MV-4-11 (cell line): ENCODE data around the gene UBXN4.
"Not testable (repeated sequence)": the region's sequence is repeated elsewhere in the genome, so short reads cannot be mapped to it uniquely, and the experiment has no call there.

Experiments used
- DNase-seq: peaks from one replicate; lab custom pipeline; 2025; lab: John Stamatoyannopoulos, UW

Gene UBXN4

DNA sequence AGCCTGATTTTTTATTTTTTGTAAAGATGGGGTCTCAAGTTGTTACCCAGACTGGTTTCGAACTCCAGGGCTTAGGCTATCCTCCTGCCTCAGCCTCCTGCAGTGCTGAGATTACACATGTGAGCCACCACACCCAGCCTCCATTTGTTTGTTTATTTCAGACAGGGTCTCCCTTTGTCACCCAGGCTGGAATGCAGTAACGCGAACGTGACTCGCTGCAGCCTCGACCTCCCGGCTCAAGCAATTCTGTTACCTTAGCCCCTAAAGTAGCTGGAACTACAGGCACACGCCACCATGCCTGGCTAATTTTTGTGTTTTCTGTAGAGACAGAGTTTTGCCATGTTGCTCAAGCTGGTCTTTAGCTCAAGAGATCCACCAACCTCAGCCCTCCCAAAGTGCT, 27.2 kb downstream of the UBXN4 start:
- no peak for DNase-seq

DNA sequence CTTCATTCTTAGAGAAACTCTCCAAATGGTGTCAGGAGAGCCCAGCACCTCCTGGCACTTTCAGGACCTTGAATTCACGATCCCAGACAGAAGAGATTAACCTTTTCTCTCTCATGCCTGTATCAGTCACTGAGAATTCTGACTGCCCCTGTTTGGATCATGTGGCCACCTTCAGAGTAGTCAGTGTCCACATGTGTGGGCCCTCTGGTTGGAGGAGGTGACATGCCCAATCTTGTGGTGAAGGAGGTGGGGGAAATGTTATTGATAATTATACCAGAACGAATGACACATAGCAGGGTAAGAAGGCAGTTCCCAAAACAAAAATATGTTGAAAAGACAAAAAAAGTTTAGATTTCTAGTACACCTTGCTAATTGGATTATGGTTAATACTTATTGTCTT, 31.7 kb downstream of the UBXN4 start:
- DNase-seq, result no peak

- DNase-seq, result peak; percentile 55
Measured at GRCh38 chr2:135773917-135774316, 32.3 kb downstream of the UBXN4 start.

DNA sequence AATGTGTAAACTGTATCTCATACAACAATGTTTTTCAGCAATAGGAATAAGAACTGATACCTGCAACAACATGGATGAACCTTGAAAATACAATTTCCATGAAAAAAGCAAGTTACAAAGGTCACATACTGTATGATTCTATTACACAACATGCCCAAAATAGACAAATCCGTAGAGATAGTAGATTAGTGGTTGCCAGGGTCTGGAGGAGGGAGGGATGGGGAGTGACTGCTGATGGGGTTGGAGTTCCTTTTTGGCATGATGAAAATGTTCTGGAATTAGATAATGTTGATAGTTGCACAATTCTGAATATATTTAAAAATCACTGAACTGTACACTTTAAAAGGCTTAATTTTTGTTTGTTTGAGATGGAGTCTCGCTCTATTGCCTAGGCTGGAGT, 33.8 kb downstream of the UBXN4 start:
- no peak for DNase-seq

GRCh38 chr2:135776367-135776766, 34.7 kb downstream of the UBXN4 start:
- DNase-seq, result no peak

DNA sequence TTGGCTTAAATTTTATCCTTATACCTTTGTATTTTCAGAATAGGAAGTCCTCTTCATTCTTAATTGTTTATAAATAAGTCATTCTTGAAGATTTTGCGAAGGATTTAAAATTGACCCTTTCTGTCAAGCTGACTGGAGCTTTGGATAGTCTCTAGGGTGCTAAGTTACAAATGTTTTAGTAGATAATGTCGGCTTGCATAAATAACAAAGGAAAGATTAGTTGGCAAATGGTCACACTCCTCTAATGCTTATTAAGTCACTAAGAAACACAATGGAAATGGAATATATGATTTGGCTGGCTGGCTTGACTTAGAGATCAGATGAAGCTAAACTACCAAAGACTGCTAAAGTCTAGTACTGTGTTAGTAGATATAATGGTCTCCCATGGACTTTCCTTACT, 40.6 kb downstream of the UBXN4 start:
- DNase-seq, result no peak

GRCh38 chr2:135783439-135783838, 41.8 kb downstream of the UBXN4 start:
- no peak for DNase-seq

DNA sequence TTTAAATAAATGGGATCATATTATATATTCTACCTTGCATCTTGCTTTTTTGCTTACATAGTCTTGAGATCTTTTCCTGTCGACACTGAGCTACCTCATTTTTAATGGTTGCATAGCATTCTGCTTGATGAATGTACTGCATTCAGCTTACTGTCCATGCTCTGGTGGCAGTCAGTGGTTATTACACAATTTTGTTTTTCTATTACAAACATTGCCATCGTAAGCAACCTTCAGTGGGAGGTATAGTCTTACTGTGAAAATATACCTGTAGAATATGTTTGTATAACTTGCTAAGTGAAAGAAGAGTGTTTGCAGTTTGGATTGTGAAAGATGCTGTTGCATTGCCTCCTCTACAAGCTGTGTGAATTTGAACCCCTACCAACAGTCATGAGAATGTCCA, 43.4 kb downstream of the UBXN4 start:
- DNase-seq, result peak; percentile 7

DNA sequence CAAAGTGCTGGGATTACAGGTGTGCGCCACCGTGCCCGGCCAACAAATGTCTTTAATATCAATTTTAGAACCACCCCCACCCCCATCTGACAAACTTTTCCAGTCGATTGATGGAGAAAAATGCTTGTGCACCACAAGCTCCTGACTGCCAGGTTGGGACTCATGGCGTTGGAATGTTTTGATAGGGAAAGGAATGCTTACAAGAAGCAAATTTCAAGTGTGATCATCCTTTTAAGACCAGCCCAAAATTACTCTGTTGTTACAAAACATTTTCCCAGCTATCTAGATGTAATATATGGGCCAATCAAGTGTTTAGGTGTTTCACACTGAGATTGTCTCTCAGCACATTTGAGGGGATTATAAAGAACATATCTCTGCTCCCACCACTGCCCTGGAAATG, 45.2 kb downstream of the UBXN4 start:
- no peak for DNase-seq

GRCh38 chr2:135790423-135790822, 48.8 kb downstream of the UBXN4 start:
- DNase-seq, result no peak

GRCh38 chr2:135791418-135792190, 49.9 kb downstream of the UBXN4 start:
- no peak for DNase-seq

DNA sequence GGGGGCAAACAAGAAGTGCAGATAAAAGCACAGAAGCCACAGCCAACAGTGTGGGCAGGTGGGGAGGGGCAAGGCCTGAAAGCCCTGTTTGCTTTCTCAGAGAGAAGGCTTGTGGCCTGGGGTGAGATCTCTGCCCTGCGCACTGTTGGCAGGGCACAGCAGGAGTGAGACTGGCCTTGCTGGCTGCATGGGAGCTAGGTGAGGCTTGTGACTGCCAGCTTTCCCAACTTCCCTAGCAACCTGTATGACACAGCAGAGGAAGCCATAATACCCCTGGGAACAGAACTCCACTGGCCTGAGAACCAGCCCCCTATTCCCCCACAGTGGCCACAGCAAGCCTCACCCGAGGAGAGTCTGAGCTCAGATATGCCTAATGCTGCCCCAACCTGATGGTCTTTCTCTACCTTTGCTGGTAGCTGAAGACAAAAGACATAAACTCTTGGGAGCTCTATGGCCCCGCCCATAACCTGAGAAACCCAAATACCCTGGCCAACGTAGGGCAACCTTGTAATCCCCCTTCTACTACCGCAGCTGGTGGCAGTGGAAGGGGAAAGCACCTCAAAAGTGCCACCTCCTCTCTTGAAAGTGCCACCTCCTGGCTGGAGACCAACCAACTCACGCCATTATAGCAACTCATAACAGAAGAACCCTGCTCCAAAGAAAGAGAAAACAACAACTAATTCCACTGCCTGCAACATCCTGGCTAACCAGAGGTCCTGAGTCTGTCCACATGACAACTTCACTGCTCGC, 50.9 kb downstream of the UBXN4 start:
- no peak for DNase-seq

- peak; percentile 48 for DNase-seq
Measured at GRCh38 chr2:135795641-135796040, 54.0 kb downstream of the UBXN4 start.

GRCh38 chr2:135796606-135797005, 55.0 kb downstream of the UBXN4 start:
- DNase-seq, result no peak

DNA sequence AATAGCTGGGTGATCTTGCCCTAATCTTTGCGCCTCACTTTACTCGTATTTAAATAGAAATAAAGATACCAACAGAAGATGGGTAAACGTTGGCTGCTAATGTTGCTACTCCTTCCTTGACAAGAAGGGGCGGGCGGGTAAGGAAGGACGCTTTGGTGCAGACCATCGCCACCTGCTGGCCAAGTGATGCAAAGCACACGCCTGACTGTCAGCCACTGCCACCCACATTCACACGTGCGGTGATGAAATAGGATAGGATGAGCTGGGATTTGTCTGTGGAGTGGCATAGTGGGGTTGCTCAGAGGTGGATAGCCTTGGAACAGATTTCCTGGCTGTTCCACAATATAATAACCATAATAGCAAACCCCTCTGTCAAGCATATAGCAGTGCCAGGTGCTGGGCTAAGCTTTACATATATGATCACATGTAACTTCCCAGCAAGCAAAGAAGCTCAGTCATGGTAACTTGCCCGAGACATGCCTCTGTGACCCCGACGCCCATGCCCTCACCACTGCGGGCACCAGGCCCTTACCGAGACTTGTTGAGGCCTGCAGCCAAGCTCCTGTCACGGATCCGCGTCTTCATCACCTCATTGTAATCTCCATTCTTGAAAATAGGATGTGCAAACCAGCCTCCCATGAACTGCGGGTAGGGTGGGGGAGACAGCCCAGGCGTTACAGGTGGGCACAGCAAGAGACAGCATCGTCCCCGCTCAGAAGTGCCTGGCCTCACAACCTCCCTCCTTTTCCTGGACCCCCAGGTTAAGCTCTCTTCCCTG, 56.0 kb downstream of the UBXN4 start:
- peak; percentile 78 for DNase-seq

DNA sequence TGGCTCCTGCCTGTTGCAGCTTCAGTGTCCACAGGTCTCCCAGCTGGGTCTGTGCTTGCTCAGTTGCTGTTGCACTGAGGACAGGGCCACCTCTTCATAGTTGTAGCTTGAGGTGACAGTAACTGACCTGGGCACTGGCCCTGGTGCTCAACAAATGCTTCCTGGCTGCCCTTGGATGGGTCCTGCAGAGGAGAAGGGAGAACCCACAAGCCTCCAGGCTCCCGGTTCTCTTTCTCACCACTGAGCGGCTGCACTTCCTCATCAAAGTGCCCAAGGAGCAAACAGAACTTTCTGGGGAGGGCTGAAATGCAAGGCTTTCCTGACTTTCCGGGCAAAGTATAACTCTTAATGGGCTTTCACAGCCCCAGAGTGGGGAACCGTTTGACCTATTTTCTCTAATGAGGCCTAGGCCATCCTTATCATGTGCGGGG, 56.6 kb downstream of the UBXN4 start:
- DNase-seq, result peak; percentile 54

DNA sequence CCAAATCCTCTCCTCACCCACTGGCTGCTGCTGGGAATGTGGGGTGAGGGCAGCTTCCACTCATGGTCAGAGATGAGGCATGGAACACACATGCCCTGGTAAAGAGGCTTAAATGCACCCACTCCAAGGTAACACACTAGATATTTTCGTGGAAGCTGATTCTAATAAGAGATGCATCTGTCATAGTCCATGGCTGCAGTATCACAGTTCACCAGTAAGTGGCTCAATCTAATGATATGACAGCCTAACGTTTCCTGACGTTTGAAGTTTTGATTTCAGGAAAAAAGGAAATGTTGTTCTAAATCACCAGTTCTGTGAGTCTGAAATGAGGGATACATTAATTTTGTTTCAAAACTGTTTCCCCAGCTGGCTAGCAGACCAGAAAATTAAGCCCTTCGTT, 57.1 kb downstream of the UBXN4 start:
- no peak for DNase-seq

DNA sequence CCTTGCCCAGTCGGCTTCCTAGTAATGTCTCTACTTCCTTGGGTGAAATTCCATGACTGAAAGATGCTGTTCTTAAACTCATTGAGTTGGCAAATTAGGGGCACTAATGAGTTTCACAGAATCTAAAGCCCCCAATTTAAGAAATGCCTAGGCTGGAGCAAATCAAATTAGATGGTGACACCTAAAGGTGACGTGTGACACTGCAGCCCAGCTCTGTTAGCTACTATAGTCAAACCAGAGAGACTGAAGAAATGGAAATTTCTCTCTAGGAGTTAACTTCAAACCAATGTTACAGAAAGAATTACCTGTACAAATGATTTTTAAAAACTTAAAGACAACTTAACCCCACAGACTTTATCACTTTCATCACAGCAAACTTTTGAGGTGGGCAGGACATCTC, 58.1 kb downstream of the UBXN4 start:
- no peak for DNase-seq

DNA sequence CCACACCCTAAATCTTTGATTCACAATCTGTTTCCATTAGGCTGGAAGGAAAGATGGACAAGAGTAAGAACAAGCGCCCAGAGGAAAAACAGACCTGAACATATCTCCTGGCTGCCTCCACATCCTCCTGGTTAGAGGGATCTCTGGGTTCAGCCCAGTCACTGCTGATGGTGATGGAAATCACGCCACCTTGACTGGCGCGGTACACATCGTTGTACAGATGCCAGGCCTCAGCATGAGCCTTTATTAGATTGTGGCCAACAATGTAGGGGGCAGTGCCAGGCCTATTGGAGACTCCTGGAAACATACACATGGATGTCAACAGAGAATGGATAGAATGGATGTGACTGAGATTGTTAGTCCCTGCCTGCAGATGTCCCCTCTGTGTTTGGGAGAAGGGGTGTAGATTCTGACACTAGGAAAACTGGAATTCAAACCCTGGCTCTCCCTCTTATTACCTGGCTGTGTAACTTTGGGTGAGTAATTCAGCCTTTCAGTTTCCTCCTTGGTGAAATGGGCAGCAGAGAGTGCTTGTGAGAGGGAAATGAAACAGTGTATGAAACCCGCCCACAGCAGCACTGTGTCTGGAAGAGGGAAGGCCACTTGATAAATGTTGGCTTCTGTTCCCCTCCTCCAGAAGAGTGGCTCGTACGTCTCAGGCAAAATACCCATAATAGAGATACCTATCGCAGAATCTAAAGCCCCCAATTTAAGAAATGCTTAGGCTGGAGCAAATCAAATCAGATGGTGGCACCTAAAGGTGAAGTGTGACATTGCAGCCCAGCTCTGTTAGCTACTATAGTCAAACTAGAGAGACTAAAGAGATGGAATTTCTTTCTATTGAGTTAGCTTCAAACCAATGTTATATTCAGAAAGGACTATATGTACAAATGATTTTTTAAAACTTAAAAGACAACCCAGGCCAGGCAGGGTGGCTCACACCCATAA, 59.1 kb downstream of the UBXN4 start:
- DNase-seq, result peak; percentile 81

DNA sequence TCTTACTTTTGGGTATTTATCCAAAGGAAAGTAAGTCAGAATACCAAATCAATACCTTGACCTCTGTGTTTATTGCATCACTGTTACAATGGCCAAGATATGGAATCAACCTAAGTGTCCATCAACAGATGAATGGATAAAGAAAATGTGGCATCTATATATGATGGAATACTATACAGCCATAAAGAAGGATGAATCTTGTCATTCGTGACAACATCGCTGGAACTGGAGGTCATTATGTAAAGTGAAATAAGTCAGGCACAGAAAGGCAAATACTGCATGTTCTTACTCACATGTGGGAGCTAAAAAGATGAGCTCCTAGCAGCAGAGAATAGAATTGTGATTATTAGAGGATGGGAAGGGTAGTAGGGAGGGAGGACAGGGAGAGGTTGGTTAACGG, 60.7 kb downstream of the UBXN4 start:
- DNase-seq, result no peak

DNA sequence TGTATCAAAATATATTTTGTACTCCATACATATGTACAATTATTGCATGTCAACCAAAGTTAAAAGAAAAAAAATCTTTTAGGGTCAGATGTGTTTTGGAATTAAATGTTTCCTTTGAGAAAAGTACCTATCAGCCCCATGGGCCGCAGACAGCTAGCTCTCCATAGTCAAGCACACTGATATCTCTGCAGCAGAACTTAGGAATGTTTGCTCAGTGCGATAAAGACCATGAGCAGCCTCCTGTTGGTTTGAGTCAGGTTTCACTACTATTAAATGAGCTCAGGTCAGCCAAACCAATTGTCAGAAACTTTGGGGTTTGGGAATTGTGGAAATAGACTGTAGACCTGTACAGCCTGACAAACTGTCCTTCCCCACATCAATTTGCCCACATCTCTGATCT, 61.6 kb downstream of the UBXN4 start:
- no peak for DNase-seq

GRCh38 chr2:135807874-135808273, 66.2 kb downstream of the UBXN4 start:
- DNase-seq, result not testable (repeated sequence)
